RWPE2 (cell line): ENCODE results near the gene ANO1.
A peak's percentile ranks its signal among the peaks of the same experiment; 100 is the strongest.

Experiments
- ATAC-seq: fragments of 200-7000 bp; cut with Tn5 transposase; 3 replicates; pipeline ENCODE4 v1.9.1; 2021; ENCODE audit warnings: low read depth
- DNase-seq: peaks from one replicate; pipeline ENCODE4 v3.0.0-alpha.2; 2020; ENCODE audit warnings: low spot score
- H3K27ac ChIP-seq: fragments of 450-650 bp; 2 replicates; pipeline ENCODE4 v1.5.1; 2017; ENCODE audit warnings: mild to moderate bottlenecking; ENCODE audit not compliant: poor library complexity, severe bottlenecking
- H3K27me3 ChIP-seq: fragments of 250-450 bp; sonication (Bioruptor Pico); 2 replicates; pipeline ENCODE4 v1.5.1; 2021; ENCODE audit warnings: mild to moderate bottlenecking, moderate library complexity; ENCODE audit not compliant: insufficient read depth, poor library complexity, severe bottlenecking
- H3K36me3 ChIP-seq: fragments of 250-450 bp; sonication (Bioruptor Pico); 2 replicates; pipeline ENCODE4 v1.5.1; 2020; ENCODE audit warnings: low read depth, mild to moderate bottlenecking, moderate library complexity
- H3K4me1 ChIP-seq: fragments of 250-450 bp; sonication (Bioruptor Pico); 2 replicates; pipeline ENCODE4 v1.5.1; 2021; ENCODE audit warnings: mild to moderate bottlenecking, moderate library complexity; ENCODE audit not compliant: insufficient read depth, poor library complexity, severe bottlenecking
- H3K4me3 ChIP-seq: fragments of 250-450 bp; sonication (Bioruptor Pico); 2 replicates; pipeline ENCODE4 v1.5.1; 2021; ENCODE audit warnings: mild to moderate bottlenecking, moderate library complexity; ENCODE audit not compliant: severe bottlenecking
- H3K9me3 ChIP-seq: fragments of 250-450 bp; sonication (Bioruptor Pico); 2 replicates; pipeline ENCODE4 v1.5.1; 2021; ENCODE audit warnings: mild to moderate bottlenecking, moderate library complexity; ENCODE audit not compliant: severe bottlenecking
- CTCF ChIP-seq: fragments of 450-650 bp; IDR thresholded peaks from one replicate; pipeline ENCODE4 v1.5.1; 2017; ENCODE audit warnings: mild to moderate bottlenecking, moderate library complexity; ENCODE audit not compliant: poor library complexity, severe bottlenecking

The ANO1 gene

GRCh38 chr11:70099578-70100279 lies 21.6 kb downstream of the ANO1 start:
- ATAC-seq (no peak), DNase-seq (peak; percentile 45)
- no peaks in the 10 kb centered on the region for H3K9me3 ChIP-seq
- H3K4me1 ChIP-seq: no peaks in the 10 kb centered on the region
- H3K36me3 ChIP-seq: no peaks in the 10 kb centered on the region
- H3K4me3 ChIP-seq: no peak overlapping the region
- no peak for TF ChIP-seq CTCF
- no peaks in the 10 kb centered on the region for H3K27me3 ChIP-seq
- H3K27ac ChIP-seq: no peak overlapping the region

- no peak for ATAC-seq
- Histone ChIP-seq H3K27me3 (no peaks in the 10 kb centered on the region), H3K36me3 (no peaks in the 10 kb centered on the region), H3K27ac (no peak overlapping the region), H3K4me3 (no peak overlapping the region), H3K4me1 (no peaks in the 10 kb centered on the region), H3K9me3 (no peaks in the 10 kb centered on the region)
- TF ChIP-seq CTCF: no peak
- DNase-seq: no peak
These were observed 22.1 kb downstream of the ANO1 start for GRCh38 chr11:70100280-70100603.

GRCh38 chr11:70100791-70101190 lies 22.7 kb downstream of the ANO1 start:
- no peaks in the 10 kb centered on the region for H3K9me3 ChIP-seq

GRCh38 chr11:70103256-70103975 lies 25.3 kb downstream of the ANO1 start:
- TF ChIP-seq CTCF: no peak
- no peak overlapping the region for H3K4me3 ChIP-seq
- no peaks in the 10 kb centered on the region for H3K4me1 ChIP-seq
- no peak overlapping the region for H3K27ac ChIP-seq
- H3K27me3 ChIP-seq: no peaks in the 10 kb centered on the region
- DNase-seq (peak; percentile 47), ATAC-seq (no peak)
- H3K36me3 ChIP-seq: no peaks in the 10 kb centered on the region
- no peaks in the 10 kb centered on the region for H3K9me3 ChIP-seq

More at GRCh38 chr11:70100791-70101190, 22.7 kb downstream of the ANO1 start:
- no peak overlapping the region for H3K27ac ChIP-seq
- H3K4me3 ChIP-seq: no peak overlapping the region
- DNase-seq: no peak
- ATAC-seq: no peak
- H3K4me1 ChIP-seq: no peaks in the 10 kb centered on the region
- no peak for TF ChIP-seq CTCF
- H3K36me3 ChIP-seq: no peaks in the 10 kb centered on the region
- no peaks in the 10 kb centered on the region for H3K27me3 ChIP-seq

- no peak for TF ChIP-seq CTCF
- ATAC-seq (no peak), DNase-seq (peak; percentile 51)
- H3K27ac ChIP-seq: no peak overlapping the region
- H3K9me3 ChIP-seq: no peaks in the 10 kb centered on the region
- no peak overlapping the region for H3K4me3 ChIP-seq
- no peaks in the 10 kb centered on the region for H3K4me1 ChIP-seq
- H3K27me3 ChIP-seq: no peaks in the 10 kb centered on the region
- no peaks in the 10 kb centered on the region for H3K36me3 ChIP-seq
These were observed 26.3 kb downstream of the ANO1 start for GRCh38 chr11:70104419-70104818.
